HG03469 (cell line): ENCODE data around the gene ERF.

Source experiments
- ATAC-seq: cut with Tn5 transposase; IDR thresholded peaks from one replicate; pipeline ENCODE4 v1.9.1; 2021; ENCODE audit warnings: mild to moderate bottlenecking, moderate library complexity, moderate number of reproducible peaks; ENCODE audit not compliant: unreplicated experiment

ERF gene

GRCh38 chr19:42254850-42255765, at the start of gene ERF:
Gene ERF, minus strand, starts transcription at chr19:42255128. Its CDS starts 129 bp downstream, at chr19:42254999.
- ATAC-seq = peak; percentile 37

GRCh38 chr19:42303876-42304275, 48.9 kb upstream of the ERF start:
- ATAC-seq = no peak

GRCh38 chr19:42303101-42303464, 48.2 kb upstream of the ERF start:
- ATAC-seq = no peak

GRCh38 chr19:42301646-42302203, 46.8 kb upstream of the ERF start, which contains the start of gene PRR19:
Gene PRR19, plus strand, starts transcription at chr19:42302132. Its CDS starts 7,453 bp downstream, at chr19:42309585.
- no peak for ATAC-seq

GRCh38 chr19:42297039-42297438, 42.1 kb upstream of the ERF start:
- ATAC-seq = no peak

- no peak for ATAC-seq
Observed at GRCh38 chr19:42295831-42296525, 41.0 kb upstream of the ERF start.

- ATAC-seq = no peak
Observed at GRCh38 chr19:42295342-42295741, 40.4 kb upstream of the ERF start.

GRCh38 chr19:42294471-42295137, 39.7 kb upstream of the ERF start:
- no peak for ATAC-seq

- no peak for ATAC-seq
Observed at GRCh38 chr19:42293948-42294347, 39.0 kb upstream of the ERF start.

- ATAC-seq = no peak
Observed at GRCh38 chr19:42293540-42293939, 38.6 kb upstream of the ERF start.

- ATAC-seq = no peak
Observed at GRCh38 chr19:42292963-42293362, 38.0 kb upstream of the ERF start.

- ATAC-seq = no peak
Observed at GRCh38 chr19:42292042-42292960, 37.4 kb upstream of the ERF start.

GRCh38 chr19:42291435-42291810, 36.5 kb upstream of the ERF start:
- no peak for ATAC-seq

- no peak for ATAC-seq
Observed at GRCh38 chr19:42290523-42291434, 35.9 kb upstream of the ERF start.

GRCh38 chr19:42290136-42290522, 35.2 kb upstream of the ERF start:
- ATAC-seq = no peak

GRCh38 chr19:42289556-42290041, 34.7 kb upstream of the ERF start:
- no peak for ATAC-seq

GRCh38 chr19:42288881-42289555, 34.1 kb upstream of the ERF start:
- no peak for ATAC-seq

- ATAC-seq = no peak
Observed at GRCh38 chr19:42288387-42288786, 33.5 kb upstream of the ERF start.

- ATAC-seq = no peak
Observed at GRCh38 chr19:42287827-42288107, 32.8 kb upstream of the ERF start.
